HCT116 (cell line): ENCODE data around the gene MRM1.

ENCODE experiments used
- CBX3 ChIP-seq: IDR thresholded peaks from 2 replicates; pipeline ENCODE4 v1.6.1; 2012; ENCODE audit warnings: low read depth
- EZH2phosphoT487 ChIP-seq: fragments of 200-600 bp; IDR thresholded peaks from 2 replicates; pipeline ENCODE4 v1.6.1; 2018; ENCODE audit warnings: antibody characterized with exemption, borderline replicate concordance
- FOSL1 ChIP-seq: IDR thresholded peaks from 2 replicates; pipeline ENCODE4 v1.6.1; 2012; ENCODE audit warnings: low read depth
- JUND ChIP-seq: IDR thresholded peaks from 2 replicates; pipeline ENCODE4 v1.6.1; 2012
- MAX ChIP-seq: IDR thresholded peaks from 2 replicates; pipeline ENCODE4 v1.6.1; 2012
- POLR2A ChIP-seq: IDR thresholded peaks from 2 replicates; pipeline ENCODE4 v1.7.0; 2011; ENCODE audit warnings: borderline replicate concordance; ENCODE audit not compliant: insufficient read depth, insufficient read length; ENCODE audit errors: extremely low read depth
- POLR2AphosphoS5 ChIP-seq: IDR thresholded peaks from 2 replicates; pipeline ENCODE4 v1.6.1; 2011; ENCODE audit warnings: mild to moderate bottlenecking, low read depth, low read length, moderate library complexity
- RAD21 ChIP-seq: IDR thresholded peaks from 2 replicates; pipeline ENCODE4 v1.6.1; 2012; ENCODE audit warnings: low read depth, mild to moderate bottlenecking
- SIN3A ChIP-seq: IDR thresholded peaks from 2 replicates; pipeline ENCODE4 v1.6.1; 2012; ENCODE audit warnings: low read depth
- TCF7L2 ChIP-seq: IDR thresholded peaks from 2 replicates; pipeline ENCODE4 v1.7.0; 2011; ENCODE audit warnings: borderline replicate concordance, inconsistent platforms; ENCODE audit not compliant: insufficient read depth, insufficient read length; ENCODE audit errors: extremely low read depth
- ZFX ChIP-seq: fragments of 450-650 bp; IDR thresholded peaks from 2 replicates; pipeline ENCODE4 v1.6.1; 2017
- ZNF274 ChIP-seq: fragments of 200-500 bp; sonication (Bioruptor generic); IDR thresholded peaks from 2 replicates; pipeline ENCODE4 v1.6.1; 2014; ENCODE audit warnings: mild to moderate bottlenecking, low read depth, low read length, inconsistent platforms
- TF ChIP-seq, protein P1 (sequence below), 3 experiments: fragments of 200-600 bp in 1 of 3; sonication (generic) in 1 of 3; IDR thresholded peaks in 2 of 3; conservative IDR thresholded peaks in 1 of 3; 2 replicates each; pipeline ENCODE4 v1.5.1; 2012 to 2017; ENCODE audit warnings: low read depth in 2 of 3, low read length in 2 of 3, antibody characterized with exemption in 1 of 3, borderline replicate concordance in 1 of 3, control low read depth in 1 of 3, mild to moderate bottlenecking in 1 of 3, mixed read lengths in 1 of 3, mixed run types in 1 of 3, moderate library complexity in 1 of 3; ENCODE audit not compliant: insufficient read depth in 1 of 3
- TF ChIP-seq, protein P2 (sequence below): IDR thresholded peaks from 2 replicates; pipeline ENCODE4 v1.6.1; 2012; ENCODE audit warnings: low read depth

DNA sequence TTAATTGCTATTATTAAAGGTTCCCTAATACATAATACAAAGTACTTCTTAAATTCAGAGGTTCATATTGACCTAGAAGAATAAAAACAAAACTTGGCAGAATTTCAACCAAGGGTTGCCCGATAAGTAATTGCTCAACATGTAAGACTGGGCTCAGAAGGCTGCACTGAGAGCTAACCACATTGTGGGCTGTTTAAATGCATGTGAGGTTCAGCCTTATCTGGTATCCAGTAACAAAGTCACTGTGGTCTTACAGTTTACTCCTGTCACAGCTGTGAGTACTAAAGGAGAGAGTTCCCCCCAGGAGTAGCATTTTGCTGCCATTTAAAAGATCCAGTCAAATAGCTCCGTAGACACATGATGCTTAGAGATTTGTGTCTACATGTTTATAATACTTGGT, 11.3 kb upstream of the MRM1 start:
- TF ChIP-seq POLR2A (no peak), JUND (no peak), ZFX (no peak), MAX (no peak), TCF7L2 (no peak), CBX3 (no peak), ZNF274 (no peak), POLR2AphosphoS5 (no peak), RAD21 (no peak), SIN3A (no peak), EZH2phosphoT487 (no peak), FOSL1 (no peak)
- TF ChIP-seq, protein P1, sequence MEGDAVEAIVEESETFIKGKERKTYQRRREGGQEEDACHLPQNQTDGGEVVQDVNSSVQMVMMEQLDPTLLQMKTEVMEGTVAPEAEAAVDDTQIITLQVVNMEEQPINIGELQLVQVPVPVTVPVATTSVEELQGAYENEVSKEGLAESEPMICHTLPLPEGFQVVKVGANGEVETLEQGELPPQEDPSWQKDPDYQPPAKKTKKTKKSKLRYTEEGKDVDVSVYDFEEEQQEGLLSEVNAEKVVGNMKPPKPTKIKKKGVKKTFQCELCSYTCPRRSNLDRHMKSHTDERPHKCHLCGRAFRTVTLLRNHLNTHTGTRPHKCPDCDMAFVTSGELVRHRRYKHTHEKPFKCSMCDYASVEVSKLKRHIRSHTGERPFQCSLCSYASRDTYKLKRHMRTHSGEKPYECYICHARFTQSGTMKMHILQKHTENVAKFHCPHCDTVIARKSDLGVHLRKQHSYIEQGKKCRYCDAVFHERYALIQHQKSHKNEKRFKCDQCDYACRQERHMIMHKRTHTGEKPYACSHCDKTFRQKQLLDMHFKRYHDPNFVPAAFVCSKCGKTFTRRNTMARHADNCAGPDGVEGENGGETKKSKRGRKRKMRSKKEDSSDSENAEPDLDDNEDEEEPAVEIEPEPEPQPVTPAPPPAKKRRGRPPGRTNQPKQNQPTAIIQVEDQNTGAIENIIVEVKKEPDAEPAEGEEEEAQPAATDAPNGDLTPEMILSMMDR (IDR thresholded peaks at IDR 0.05 in 2 of 3, conservative IDR thresholded peaks at IDR 0.05 in 1 of 3; ENCODE audit: borderline replicate concordance in 1 of 3, insufficient read depth in 1 of 3, low read depth in 2 of 3, low read length in 2 of 3), result no peak
- TF ChIP-seq, protein P2, sequence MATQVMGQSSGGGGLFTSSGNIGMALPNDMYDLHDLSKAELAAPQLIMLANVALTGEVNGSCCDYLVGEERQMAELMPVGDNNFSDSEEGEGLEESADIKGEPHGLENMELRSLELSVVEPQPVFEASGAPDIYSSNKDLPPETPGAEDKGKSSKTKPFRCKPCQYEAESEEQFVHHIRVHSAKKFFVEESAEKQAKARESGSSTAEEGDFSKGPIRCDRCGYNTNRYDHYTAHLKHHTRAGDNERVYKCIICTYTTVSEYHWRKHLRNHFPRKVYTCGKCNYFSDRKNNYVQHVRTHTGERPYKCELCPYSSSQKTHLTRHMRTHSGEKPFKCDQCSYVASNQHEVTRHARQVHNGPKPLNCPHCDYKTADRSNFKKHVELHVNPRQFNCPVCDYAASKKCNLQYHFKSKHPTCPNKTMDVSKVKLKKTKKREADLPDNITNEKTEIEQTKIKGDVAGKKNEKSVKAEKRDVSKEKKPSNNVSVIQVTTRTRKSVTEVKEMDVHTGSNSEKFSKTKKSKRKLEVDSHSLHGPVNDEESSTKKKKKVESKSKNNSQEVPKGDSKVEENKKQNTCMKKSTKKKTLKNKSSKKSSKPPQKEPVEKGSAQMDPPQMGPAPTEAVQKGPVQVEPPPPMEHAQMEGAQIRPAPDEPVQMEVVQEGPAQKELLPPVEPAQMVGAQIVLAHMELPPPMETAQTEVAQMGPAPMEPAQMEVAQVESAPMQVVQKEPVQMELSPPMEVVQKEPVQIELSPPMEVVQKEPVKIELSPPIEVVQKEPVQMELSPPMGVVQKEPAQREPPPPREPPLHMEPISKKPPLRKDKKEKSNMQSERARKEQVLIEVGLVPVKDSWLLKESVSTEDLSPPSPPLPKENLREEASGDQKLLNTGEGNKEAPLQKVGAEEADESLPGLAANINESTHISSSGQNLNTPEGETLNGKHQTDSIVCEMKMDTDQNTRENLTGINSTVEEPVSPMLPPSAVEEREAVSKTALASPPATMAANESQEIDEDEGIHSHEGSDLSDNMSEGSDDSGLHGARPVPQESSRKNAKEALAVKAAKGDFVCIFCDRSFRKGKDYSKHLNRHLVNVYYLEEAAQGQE, result no peak
